B cell (primary cell): Measurements from ENCODE around the gene PPT1. TPM values are rescaled to one million over a fixed set of nuclear protein-coding genes. Genes with fewer than 3 reads are reported as not detected.

Experiments used
- ATAC-seq: fragments of 200-7000 bp; cut with Tn5 transposase; one replicate; pipeline ENCODE4 v1.10.0; 2021; ENCODE audit warnings: low read depth, mild to moderate bottlenecking, moderate number of reproducible peaks, moderate library complexity
- CTCF ChIA-PET: fragments of 350-600 bp; sonication (Branson Sonifier 250); formaldehyde crosslinking; loops from one replicate; lab custom pipeline; 2021; ENCODE audit warnings: antibody characterized with exemption, inconsistent platforms; lab: Charles Lee
- POLR2A ChIA-PET: fragments of 350-600 bp; sonication (Branson Sonifier 250); formaldehyde crosslinking; loops from one replicate; lab custom pipeline; 2021; ENCODE audit warnings: antibody characterized with exemption; lab: Charles Lee
- DNase-seq: peaks from one replicate; pipeline ENCODE4 v3.0.0; 2013
- H2AFZ ChIP-seq: 2 replicates; pipeline ENCODE4 v1.6.1; 2012; ENCODE audit warnings: mild to moderate bottlenecking, low read depth, low read length; ENCODE audit not compliant: insufficient read depth, poor library complexity, severe bottlenecking
- H3K27ac ChIP-seq, 2 donors: 1 replicate in 1 of 2; 2 replicates in 1 of 2; pipeline ENCODE4 v1.5.1; 2012 to 2013; ENCODE audit warnings: low read length in 2 of 2, mild to moderate bottlenecking in 2 of 2, moderate library complexity in 1 of 2
- H3K27me3 ChIP-seq, 4 experiments: fragments of 200-600 bp in 1 of 4; sonication (generic) in 1 of 4; replicated peaks in 1 of 4; 1 replicate in 2 of 4; 2 replicates in 2 of 4; pipeline versions ENCODE4 v1.6.1 to v1.7.0; 2013 to 2016; ENCODE audit warnings: low read length in 3 of 4, mild to moderate bottlenecking in 2 of 4, mixed read lengths in 1 of 4, moderate library complexity in 1 of 4; ENCODE audit not compliant: insufficient read depth in 4 of 4, control insufficient read depth in 3 of 4; ENCODE audit errors: control extremely low read depth in 1 of 4
- H3K36me3 ChIP-seq, 2 experiments: replicated peaks in 1 of 2; 1 replicate in 1 of 2; 2 replicates in 1 of 2; pipeline versions ENCODE4 v1.6.1 to v1.7.1; 2013; ENCODE audit warnings: low read length in 1 of 2; ENCODE audit not compliant: insufficient read depth in 2 of 2, control insufficient read depth in 1 of 2; ENCODE audit errors: control extremely low read depth in 1 of 2, extremely low read depth in 1 of 2
- H3K4me1 ChIP-seq, 2 donors: fragments of 200-600 bp in 1 of 2; sonication (generic) in 1 of 2; 1 replicate in 1 of 2; 2 replicates in 1 of 2; pipeline versions ENCODE4 v1.5.1 to v1.6.1; 2013 to 2017; ENCODE audit warnings: low read length in 2 of 2; ENCODE audit not compliant: control insufficient read depth in 2 of 2, insufficient read depth in 2 of 2
- H3K4me2 ChIP-seq: replicated peaks from 2 replicates; pipeline ENCODE3; 2012; ENCODE audit warnings: mild to moderate bottlenecking, low read depth, low read length; ENCODE audit not compliant: poor library complexity, severe bottlenecking
- H3K4me3 ChIP-seq, 5 experiments: fragments of 200-600 bp in 1 of 5; sonication (generic) in 1 of 5; 1 replicate in 3 of 5; 2 replicates in 2 of 5; pipeline versions ENCODE4 v1.5.1 to v1.7.0; 2011 to 2016; ENCODE audit warnings: low read length in 4 of 5, mild to moderate bottlenecking in 4 of 5, low read depth in 2 of 5, control low read depth in 1 of 5, moderate library complexity in 1 of 5; ENCODE audit not compliant: insufficient read depth in 1 of 5; ENCODE audit errors: control extremely low read depth in 1 of 5, extremely low read depth in 1 of 5
- H3K79me2 ChIP-seq: fragments of 200-600 bp; sonication (generic); one replicate; pipeline ENCODE4 v1.6.0; 2016; ENCODE audit warnings: low read length; ENCODE audit not compliant: control insufficient read depth, insufficient read depth
- H3K9ac ChIP-seq: fragments of 200-600 bp; sonication (generic); 2 replicates; pipeline ENCODE4 v1.6.1; 2017; ENCODE audit warnings: mild to moderate bottlenecking, low read length, moderate library complexity
- H3K9me3 ChIP-seq, 3 donors: one replicate each; pipeline versions ENCODE4 v1.6.1 to v1.7.1; 2013; ENCODE audit warnings: low read length in 2 of 3; ENCODE audit not compliant: control insufficient read depth in 2 of 3, insufficient read depth in 1 of 3; ENCODE audit errors: control extremely low read depth in 1 of 3
- H4K20me1 ChIP-seq: 2 replicates; pipeline ENCODE4 v1.6.0; 2012; ENCODE audit warnings: mild to moderate bottlenecking, low read length; ENCODE audit not compliant: insufficient read depth, control insufficient read depth, poor library complexity, severe bottlenecking
- H3K27ac Mint-ChIP-seq: one replicate; pipeline ENCODE4 v1.8.0; 2021; ENCODE audit warnings: mixed read lengths
- H3K27me3 Mint-ChIP-seq: one replicate; pipeline ENCODE4 v1.8.0; 2021; ENCODE audit warnings: mixed read lengths
- H3K4me1 Mint-ChIP-seq: one replicate; pipeline ENCODE4 v1.8.0; 2021; ENCODE audit warnings: mixed read lengths
- H3K4me3 Mint-ChIP-seq: one replicate; pipeline ENCODE4 v1.8.0; 2021; ENCODE audit warnings: mixed read lengths
- H3K9me3 Mint-ChIP-seq: one replicate; pipeline ENCODE4 v1.8.0; 2022; ENCODE audit warnings: mixed read lengths; ENCODE audit not compliant: insufficient read depth
- EZH2 ChIP-seq: IDR thresholded peaks from 2 replicates; pipeline ENCODE4 v1.6.1; 2012; ENCODE audit warnings: borderline replicate concordance, low read depth, mild to moderate bottlenecking, moderate library complexity, low read length; ENCODE audit not compliant: insufficient read depth, poor library complexity, severe bottlenecking
- WGBS: methylation state at CpG from one replicate; pipeline ENCODE4 v1.1.5; 2013; ENCODE audit warnings: missing lambda C conversion rate; ENCODE audit not compliant: insufficient coverage; 5-methylcytosine and 5-hydroxymethylcytosine counted together
- intact Hi-C: fragments of 100-400 bp; cut with micrococcal nuclease; formaldehyde crosslinking; loops from one replicate; pipeline ENCODE4 v1.10.0; 2022
- polyA plus RNA-seq: library from polyadenylated mRNA; depleted of rRNA; stranded (reverse); fragments of >200 nt; gene quantifications from 2 replicates; pipeline ENCODE4 v1.2.3, GENCODE V29; 2012
- total RNA-seq, 2 donors: library from RNA; stranded (reverse); fragments of 120-200 nt in 1 of 2; gene quantifications; 1 replicate in 1 of 2; 2 replicates in 1 of 2; pipeline versions ENCODE4 v1.2.3 to v1.2.4, GENCODE V29; 2013 to 2022
- TF ChIP-seq, protein P1 (sequence below): fragments of 200-600 bp; IDR thresholded peaks from one replicate; pipeline ENCODE4 v1.8.0; 2022; ENCODE audit warnings: antibody characterized with exemption, mild to moderate bottlenecking

The PPT1 gene
- total and polyA plus RNA-seq, 2 donors (not counting 1 experiment from before 2014, with no cell fraction given) = 10.4 to 38.2 TPM

DNA sequence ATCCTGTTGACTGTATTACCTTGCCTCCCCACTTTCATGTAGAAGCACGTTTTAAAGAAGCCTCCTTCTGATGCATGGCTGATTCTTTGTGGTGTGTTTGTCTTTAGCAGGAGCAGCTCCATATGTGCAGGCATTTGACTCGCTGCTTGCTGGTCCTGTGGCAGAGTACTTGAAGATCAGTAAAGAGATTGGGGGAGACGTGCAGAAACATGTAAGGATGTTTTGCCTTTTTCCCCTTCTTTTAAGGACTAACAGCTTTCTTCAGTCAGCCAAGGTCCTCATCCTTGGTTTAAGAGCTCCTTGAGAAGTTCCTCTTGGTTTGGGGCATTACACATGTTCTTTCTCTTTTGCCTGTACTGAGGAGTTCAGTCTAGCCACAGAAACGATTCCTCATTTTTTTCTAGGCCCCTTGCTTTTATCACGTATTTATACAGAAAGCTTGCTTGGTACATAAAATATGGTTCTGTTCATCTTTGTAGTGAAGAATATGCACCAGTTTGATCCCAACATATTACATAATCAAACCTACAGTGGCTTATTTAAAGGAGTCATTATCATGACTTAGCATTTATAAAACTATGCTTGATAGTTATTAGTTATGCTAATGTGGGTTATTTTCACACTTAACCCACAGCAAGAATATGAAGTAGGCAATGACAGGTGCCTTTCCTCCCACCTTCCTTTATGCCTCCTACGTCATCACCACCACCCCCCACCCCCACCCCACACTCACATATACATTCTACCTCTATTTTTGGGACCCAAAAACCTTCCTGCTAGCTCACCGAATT is 36.9 kb downstream of the PPT1 start:
- WGBS = 43% methylated on average over 1 of the region's 7 CpGs

More for the DNA sequence above, 36.9 kb downstream of the PPT1 start:
- H3K79me2 ChIP-seq = peaks cover 70% of the 10 kb centered on the region
- CTCF ChIA-PET = interaction anchor here (0.7 to 2.5 kb wide), 5 partner anchors 18 to 158 kb away, joined by 3 to 10 read pairs (median 3); no protein-coding TSS in a partner anchor
- ATAC-seq (no peak), DNase-seq (no peak)
- peak overlapping the region; percentile 17 for H3K9ac ChIP-seq
- no peaks in the 10 kb centered on the region for H3K27me3 ChIP-seq
- H3K4me2 ChIP-seq = peak overlapping the region; percentile 71
- H3K27ac Mint-ChIP-seq = peak overlapping the region; percentile 78
- peaks cover 21% of the 10 kb centered on the region for H4K20me1 ChIP-seq
- no peak overlapping the region for H2AFZ ChIP-seq
- H3K9me3 Mint-ChIP-seq = no peaks in the 10 kb centered on the region
- POLR2A ChIA-PET = no interaction called here
- intact Hi-C loops = no loop called here
- H3K4me3 ChIP-seq = peak overlapping the region in 3 of 5 experiments; percentile 11 to 45 (median 11)
- H3K9me3 ChIP-seq = no peaks in the 10 kb centered on the region
- TF ChIP-seq EZH2 = no peak
- TF ChIP-seq, protein P1, sequence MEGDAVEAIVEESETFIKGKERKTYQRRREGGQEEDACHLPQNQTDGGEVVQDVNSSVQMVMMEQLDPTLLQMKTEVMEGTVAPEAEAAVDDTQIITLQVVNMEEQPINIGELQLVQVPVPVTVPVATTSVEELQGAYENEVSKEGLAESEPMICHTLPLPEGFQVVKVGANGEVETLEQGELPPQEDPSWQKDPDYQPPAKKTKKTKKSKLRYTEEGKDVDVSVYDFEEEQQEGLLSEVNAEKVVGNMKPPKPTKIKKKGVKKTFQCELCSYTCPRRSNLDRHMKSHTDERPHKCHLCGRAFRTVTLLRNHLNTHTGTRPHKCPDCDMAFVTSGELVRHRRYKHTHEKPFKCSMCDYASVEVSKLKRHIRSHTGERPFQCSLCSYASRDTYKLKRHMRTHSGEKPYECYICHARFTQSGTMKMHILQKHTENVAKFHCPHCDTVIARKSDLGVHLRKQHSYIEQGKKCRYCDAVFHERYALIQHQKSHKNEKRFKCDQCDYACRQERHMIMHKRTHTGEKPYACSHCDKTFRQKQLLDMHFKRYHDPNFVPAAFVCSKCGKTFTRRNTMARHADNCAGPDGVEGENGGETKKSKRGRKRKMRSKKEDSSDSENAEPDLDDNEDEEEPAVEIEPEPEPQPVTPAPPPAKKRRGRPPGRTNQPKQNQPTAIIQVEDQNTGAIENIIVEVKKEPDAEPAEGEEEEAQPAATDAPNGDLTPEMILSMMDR = no peak
- no peaks in the 10 kb centered on the region for H3K27me3 Mint-ChIP-seq
- H3K36me3 ChIP-seq = peaks cover 6 to 76% of the 10 kb centered on the region in 2 experiments
- peak overlapping the region; percentile 68 for H3K4me3 Mint-ChIP-seq
- H3K4me1 Mint-ChIP-seq = peaks cover 90% of the 10 kb centered on the region
- peak overlapping the region; percentile 43 to 82 for H3K27ac ChIP-seq
- peaks cover 97 to 99% of the 10 kb centered on the region in 2 donors for H3K4me1 ChIP-seq
